ENCODE data around the gene SCD5. TPM values are rescaled to one million over a fixed set of nuclear protein-coding genes. Genes with fewer than 3 reads are reported as not detected.

Gene SCD5
- total and polyA plus RNA-seq, 2 of the 8 experiments (the other 6 are each of a cell fraction or from before 2014, with no cell fraction given), result 0.92 to 1.2 TPM

GRCh38 chr4:82713856-82714255 lies 84.7 kb downstream of the SCD5 start:
- no peak for DNase-seq (ENCODE audit: low read depth in 1 of 2, low spot score in 2 of 2)
- Histone ChIP-seq H3K4me3 (ENCODE audit: extremely low read depth in 1 of 4, insufficient read depth in 2 of 4, low read depth in 3 of 4, low read length in 4 of 4) (no peak overlapping the region), H4K5ac (ENCODE audit: insufficient read length, low read depth, low read length) (no peak overlapping the region), H4K20me1 (replicated peaks in 1 of 2; ENCODE audit: control insufficient read depth in 1 of 2, insufficient read depth in 2 of 2, low read length in 2 of 2) (no peaks in the 10 kb centered on the region), H3K56ac (replicated peaks; ENCODE audit: insufficient read length, low read depth, low read length) (no peak overlapping the region), H3K79me1 (ENCODE audit: low read depth, low read length) (no peaks in the 10 kb centered on the region), H2AK5ac (ENCODE audit: low read depth, low read length) (no peak overlapping the region), H2BK120ac (replicated peaks; ENCODE audit: low read depth, low read length) (no peak overlapping the region), H3K4me2 (ENCODE audit: insufficient read depth in 1 of 2, low read depth in 2 of 2, low read length in 2 of 2) (no peak overlapping the region), H2BK20ac (ENCODE audit: low read length) (no peak overlapping the region), H3K36me3 (ENCODE audit: control insufficient read depth in 2 of 4, insufficient read depth in 4 of 4, low read length in 3 of 4) (no peaks in the 10 kb centered on the region), H3K23me2 (ENCODE audit: low read depth, low read length) (no peaks in the 10 kb centered on the region), H3K4ac (replicated peaks; ENCODE audit: insufficient read length, low read depth, low read length) (no peak overlapping the region), H3K27ac (ENCODE audit: low read depth, low read length) (no peak overlapping the region), H3K27me3 (replicated peaks in 1 of 4; ENCODE audit: control insufficient read depth in 3 of 4, extremely low read depth in 1 of 4, insufficient read depth in 3 of 4, low read length in 3 of 4) (no peaks in the 10 kb centered on the region), H2AFZ (ENCODE audit: low read length) (no peak overlapping the region), H3K9me3 (ENCODE audit: insufficient read depth in 2 of 2, low read depth in 1 of 2, low read length in 1 of 2) (no peaks in the 10 kb centered on the region), H3K79me2 (ENCODE audit: control insufficient read depth in 1 of 2, insufficient read depth in 2 of 2, low read length in 2 of 2) (no peaks in the 10 kb centered on the region), H2BK15ac (ENCODE audit: low read length) (no peak overlapping the region), H4K8ac (ENCODE audit: extremely low read depth, insufficient read depth, low read length) (no peak overlapping the region), H3K4me1 (replicated peaks in 1 of 4; ENCODE audit: control insufficient read depth in 3 of 4, insufficient read depth in 4 of 4, low read length in 3 of 4) (peaks cover 0 to 3% (median 2%) of the 10 kb centered on the region in 4 experiments; a peak in 5 of 7 replicates), H3K18ac (ENCODE audit: extremely low read depth, low read length) (no peak overlapping the region), H3K14ac (ENCODE audit: insufficient read length) (no peak overlapping the region), H2BK5ac (ENCODE audit: low read depth, low read length) (no peak overlapping the region), H3K23ac (ENCODE audit: insufficient read length) (no peak overlapping the region), H4K91ac (replicated peaks; ENCODE audit: insufficient read length, low read length) (no peak overlapping the region), H3K9ac (replicated peaks in 1 of 4; ENCODE audit: extremely low read depth in 1 of 4, low read depth in 3 of 4, low read length in 3 of 4) (no peak overlapping the region), H2BK12ac (ENCODE audit: low read depth, low read length) (no peak overlapping the region)
- WGBS, 2 experiments (ENCODE audit: extremely low coverage in 1 of 2, insufficient coverage in 1 of 2, insufficient read length in 1 of 2, insufficient replicate concordance in 2 of 2, low coverage in 1 of 2, low lambda C conversion rate in 2 of 2, missing lambda C conversion rate in 1 of 2), result 91% methylated on average over 3 of the region's 3 CpGs; no CpG with 5 or more reads in 1 of the 2 experiments
- no peak for FAIRE-seq
- TF ChIP-seq HDAC6 (IDR thresholded peaks at IDR 0.05; ENCODE audit: low read depth, low read length), result no peak
- no peak for TF ChIP-seq YY1 (IDR thresholded peaks at IDR 0.05; ENCODE audit: low read depth, low read length)
- TF ChIP-seq POU5F1 (IDR thresholded peaks at IDR 0.05; ENCODE audit: low read depth, low read length), result no peak
- TF ChIP-seq RXRA (IDR thresholded peaks at IDR 0.05; ENCODE audit: insufficient read depth, low read depth, low read length), result no peak
- no peak for TF ChIP-seq GABPA (IDR thresholded peaks at IDR 0.05; ENCODE audit: borderline replicate concordance, insufficient read depth, low read length)
- no peak for TF ChIP-seq ATF2 (IDR thresholded peaks at IDR 0.05; ENCODE audit: low read length)
- TF ChIP-seq BACH1 (IDR thresholded peaks at IDR 0.05; ENCODE audit: low read length), result no peak
- ChIA-PET POLR2A (ENCODE audit: partially characterized antibody) (no interaction called here), CTCF (ENCODE audit: partially characterized antibody) (interaction anchor here (0.9 kb wide), 1 partner anchor 14 kb away, joined by 4 read pairs; no protein-coding TSS in a partner anchor)
